ENCODE results near the gene HLA-DQB2.

GRCh38 chr6:32759669-32760068, 3.7 kb downstream of the HLA-DQB2 start:
- no peak for TF ChIP-seq CTCF (IDR thresholded peaks at IDR 0.05; ENCODE audit: poor library complexity)
- no peak for TF ChIP-seq EZH2 (IDR thresholded peaks at IDR 0.05; ENCODE audit: borderline replicate concordance)
